ENCODE results near the gene C8G. TPM values are rescaled to one million over a fixed set of nuclear protein-coding genes. Genes with fewer than 3 reads are reported as not detected.

Gene C8G
- total and polyA plus RNA-seq, 2 of the 8 experiments (the other 6 are each of a cell fraction or from before 2014, with no cell fraction given): 0.62 to 0.80 TPM

GRCh38 chr9:136903041-136903554, 41.9 kb upstream of the C8G start:
- no peak for DNase-seq (ENCODE audit: low read depth in 1 of 2, low spot score in 2 of 2)
- peaks cover 10 to 27% of the 10 kb centered on the region in 2 experiments for H4K20me1 ChIP-seq (replicated peaks in 1 of 2; ENCODE audit: control insufficient read depth in 1 of 2, insufficient read depth in 2 of 2, low read length in 2 of 2)

More at GRCh38 chr9:136903041-136903554, 41.9 kb upstream of the C8G start:
- no peaks in the 10 kb centered on the region for H3K23me2 ChIP-seq (ENCODE audit: low read depth, low read length)
- FAIRE-seq: no peak
- 84% methylated on average over 12 of the region's 12 CpGs; no CpG with 5 or more reads in 1 of the 2 experiments for WGBS, 2 experiments (ENCODE audit: extremely low coverage in 1 of 2, insufficient coverage in 1 of 2, insufficient read length in 1 of 2, insufficient replicate concordance in 2 of 2, low coverage in 1 of 2, low lambda C conversion rate in 2 of 2, missing lambda C conversion rate in 1 of 2)
- H2BK120ac ChIP-seq (replicated peaks; ENCODE audit: low read depth, low read length): no peak overlapping the region
- no peak overlapping the region for H2BK20ac ChIP-seq (ENCODE audit: low read length)
- H3K23ac ChIP-seq (ENCODE audit: insufficient read length): no peak overlapping the region
- no peak overlapping the region for H3K56ac ChIP-seq (replicated peaks; ENCODE audit: insufficient read length, low read depth, low read length)
- H2BK12ac ChIP-seq (ENCODE audit: low read depth, low read length): no peak overlapping the region
- no peaks in the 10 kb centered on the region for H3K27me3 ChIP-seq (replicated peaks in 1 of 4; ENCODE audit: control insufficient read depth in 3 of 4, extremely low read depth in 1 of 4, insufficient read depth in 3 of 4, low read length in 3 of 4)
- no peak overlapping the region for H3K4me2 ChIP-seq (ENCODE audit: insufficient read depth in 1 of 2, low read depth in 2 of 2, low read length in 2 of 2)
- no peaks in the 10 kb centered on the region for H3K9me3 ChIP-seq (ENCODE audit: insufficient read depth in 2 of 2, low read depth in 1 of 2, low read length in 1 of 2)
- H2AK5ac ChIP-seq (ENCODE audit: low read depth, low read length): no peak overlapping the region
- no peak overlapping the region for H3K18ac ChIP-seq (ENCODE audit: extremely low read depth, low read length)
- H3K4ac ChIP-seq (replicated peaks; ENCODE audit: insufficient read length, low read depth, low read length): no peak overlapping the region
- no peak overlapping the region for H2AFZ ChIP-seq (ENCODE audit: low read length)
- no peak overlapping the region for H3K14ac ChIP-seq (ENCODE audit: insufficient read length)
- no peak overlapping the region for H3K4me3 ChIP-seq (ENCODE audit: extremely low read depth in 1 of 4, insufficient read depth in 2 of 4, low read depth in 3 of 4, low read length in 4 of 4)
- H3K9ac ChIP-seq (replicated peaks in 1 of 4; ENCODE audit: extremely low read depth in 1 of 4, low read depth in 3 of 4, low read length in 3 of 4): no peak overlapping the region
- ChIA-PET CTCF (ENCODE audit: partially characterized antibody) (interaction anchor here (0.7 kb wide), 1 partner anchor 209 kb away, joined by 4 read pairs; no protein-coding TSS in a partner anchor), POLR2A (ENCODE audit: partially characterized antibody) (interaction anchor here (1.8 kb wide), 1 partner anchor 24 kb away, joined by 3 read pairs; no protein-coding TSS in a partner anchor)
- no peak overlapping the region for H2BK15ac ChIP-seq (ENCODE audit: low read length)
- no peak overlapping the region for H2BK5ac ChIP-seq (ENCODE audit: low read depth, low read length)
- no peak overlapping the region for H3K27ac ChIP-seq (ENCODE audit: low read depth, low read length)
- H3K79me1 ChIP-seq (ENCODE audit: low read depth, low read length): peaks cover 13% of the 10 kb centered on the region
- H3K79me2 ChIP-seq (ENCODE audit: control insufficient read depth in 1 of 2, insufficient read depth in 2 of 2, low read length in 2 of 2): 0 out of 4 replicates have a peak, but pooled peaks cover 0 to under 1% of the 10 kb centered on the region in 2 experiments
- peaks cover 9 to 35% (median 29%) of the 10 kb centered on the region in 4 experiments; a peak in 7 of 8 replicates for H3K36me3 ChIP-seq (ENCODE audit: control insufficient read depth in 2 of 4, insufficient read depth in 4 of 4, low read length in 3 of 4)
- H4K5ac ChIP-seq (ENCODE audit: insufficient read length, low read depth, low read length): no peak overlapping the region
- H3K4me1 ChIP-seq (replicated peaks in 1 of 4; ENCODE audit: control insufficient read depth in 3 of 4, insufficient read depth in 4 of 4, low read length in 3 of 4): no peaks in the 10 kb centered on the region; a peak in 1 of 7 replicates
- no peak for TF ChIP-seq SAP30 (IDR thresholded peaks at IDR 0.05; ENCODE audit: insufficient read depth, insufficient replicate concordance, low read length)
- TF ChIP-seq CEBPB (IDR thresholded peaks at IDR 0.05; ENCODE audit: low read depth, low read length): no peak
- TF ChIP-seq TBP (IDR thresholded peaks at IDR 0.05; ENCODE audit: low read depth, low read length): no peak
- TF ChIP-seq SIN3A (conservative IDR thresholded peaks at IDR 0.05 in 1 of 2, IDR thresholded peaks at IDR 0.05 in 1 of 2; ENCODE audit: low read depth in 1 of 2, low read length in 2 of 2): no peak
- no peak for TF ChIP-seq SUZ12 (IDR thresholded peaks at IDR 0.05; ENCODE audit: low read length)
- no peak for TF ChIP-seq E2F6 (IDR thresholded peaks at IDR 0.05)
- no peak for TF ChIP-seq HDAC6 (IDR thresholded peaks at IDR 0.05; ENCODE audit: low read depth, low read length)
- TF ChIP-seq PHF8 (conservative IDR thresholded peaks at IDR 0.05; ENCODE audit: low read depth, low read length): no peak
- no peak for TF ChIP-seq GABPA (IDR thresholded peaks at IDR 0.05; ENCODE audit: borderline replicate concordance, insufficient read depth, low read length)
- TF ChIP-seq SP2 (IDR thresholded peaks at IDR 0.05; ENCODE audit: low read length): no peak
- no peak for TF ChIP-seq RNF2 (IDR thresholded peaks at IDR 0.05; ENCODE audit: borderline replicate concordance, low read depth, low read length, missing control alignments, poor library complexity, severe bottlenecking)
- TF ChIP-seq JUN (IDR thresholded peaks at IDR 0.05; ENCODE audit: low read depth, low read length): no peak
- no peak overlapping the region for H4K8ac ChIP-seq (ENCODE audit: extremely low read depth, insufficient read depth, low read length)
- H4K91ac ChIP-seq (replicated peaks; ENCODE audit: insufficient read length, low read length): no peak overlapping the region
